ENCODE data around the gene NOTCH3. TPM values are rescaled to one million over a fixed set of nuclear protein-coding genes. Genes with fewer than 3 reads are reported as not detected.

Gene NOTCH3
- total and polyA plus RNA-seq, 2 donors: 11.3 to 14.8 TPM

- Histone ChIP-seq H3K27me3 (ENCODE audit: control insufficient read depth in 2 of 2, insufficient read depth in 1 of 2, low read length in 1 of 2) (no peaks in the 10 kb centered on the region), H3K36me3 (ENCODE audit: control insufficient read depth in 2 of 2, insufficient read depth in 2 of 2, low read length in 1 of 2) (no peaks in the 10 kb centered on the region), H3K4me3 (ENCODE audit: low read length in 2 of 2) (no peak overlapping the region), H3K9me3 (ENCODE audit: control insufficient read depth in 2 of 2, insufficient read depth in 1 of 2, low read length in 1 of 2) (peaks cover 1 to 4% of the 10 kb centered on the region in 2 donors), H3K27ac (ENCODE audit: low read depth in 1 of 2, low read length in 1 of 2) (no peak overlapping the region), H3K4me1 (ENCODE audit: control insufficient read depth in 2 of 2, insufficient read depth in 2 of 2, low read length in 2 of 2) (no peaks in the 10 kb centered on the region)
- 97% methylated on average over 25 of the region's 25 CpGs for WGBS
- no peak for DNase-seq (ENCODE audit: low read depth in 6 of 9, low spot score in 9 of 9)
These were observed 59.7 kb downstream of the NOTCH3 start for GRCh38 chr19:15141143-15141542.

GRCh38 chr19:15138427-15138826 is 62.4 kb downstream of the NOTCH3 start:
- H3K4me1 ChIP-seq (ENCODE audit: control insufficient read depth in 2 of 2, insufficient read depth in 2 of 2, low read length in 2 of 2): no peaks in the 10 kb centered on the region
- H3K4me3 ChIP-seq (ENCODE audit: low read length in 2 of 2): no peak overlapping the region
- no peaks in the 10 kb centered on the region for H3K36me3 ChIP-seq (ENCODE audit: control insufficient read depth in 2 of 2, insufficient read depth in 2 of 2, low read length in 1 of 2)
- WGBS: 91% methylated on average over 1 of the region's 1 CpG
- peaks cover 1 to 4% of the 10 kb centered on the region in 2 donors for H3K9me3 ChIP-seq (ENCODE audit: control insufficient read depth in 2 of 2, insufficient read depth in 1 of 2, low read length in 1 of 2)
- H3K27me3 ChIP-seq (ENCODE audit: control insufficient read depth in 2 of 2, insufficient read depth in 1 of 2, low read length in 1 of 2): no peaks in the 10 kb centered on the region
- DNase-seq (ENCODE audit: low read depth in 6 of 9, low spot score in 9 of 9): no peak
- no peak overlapping the region for H3K27ac ChIP-seq (ENCODE audit: low read depth in 1 of 2, low read length in 1 of 2)

GRCh38 chr19:15137777-15138176 is 63.0 kb downstream of the NOTCH3 start:
- H3K9me3 ChIP-seq (ENCODE audit: control insufficient read depth in 2 of 2, insufficient read depth in 1 of 2, low read length in 1 of 2): peaks cover 1 to 4% of the 10 kb centered on the region in 2 donors
- no peaks in the 10 kb centered on the region for H3K36me3 ChIP-seq (ENCODE audit: control insufficient read depth in 2 of 2, insufficient read depth in 2 of 2, low read length in 1 of 2)
- no peak for DNase-seq (ENCODE audit: low read depth in 6 of 9, low spot score in 9 of 9)
- no peak overlapping the region for H3K4me3 ChIP-seq (ENCODE audit: low read length in 2 of 2)
- H3K27me3 ChIP-seq (ENCODE audit: control insufficient read depth in 2 of 2, insufficient read depth in 1 of 2, low read length in 1 of 2): no peaks in the 10 kb centered on the region
- H3K27ac ChIP-seq (ENCODE audit: low read depth in 1 of 2, low read length in 1 of 2): no peak overlapping the region
- no peaks in the 10 kb centered on the region for H3K4me1 ChIP-seq (ENCODE audit: control insufficient read depth in 2 of 2, insufficient read depth in 2 of 2, low read length in 2 of 2)

- Histone ChIP-seq H3K9me3 (ENCODE audit: control insufficient read depth in 2 of 2, insufficient read depth in 1 of 2, low read length in 1 of 2) (peaks cover 1 to 4% of the 10 kb centered on the region in 2 donors), H3K27me3 (ENCODE audit: control insufficient read depth in 2 of 2, insufficient read depth in 1 of 2, low read length in 1 of 2) (no peaks in the 10 kb centered on the region), H3K4me1 (ENCODE audit: control insufficient read depth in 2 of 2, insufficient read depth in 2 of 2, low read length in 2 of 2) (no peaks in the 10 kb centered on the region), H3K36me3 (ENCODE audit: control insufficient read depth in 2 of 2, insufficient read depth in 2 of 2, low read length in 1 of 2) (no peaks in the 10 kb centered on the region), H3K27ac (ENCODE audit: low read depth in 1 of 2, low read length in 1 of 2) (no peak overlapping the region), H3K4me3 (ENCODE audit: low read length in 2 of 2) (no peak overlapping the region)
- WGBS: 93% methylated on average over 2 of the region's 2 CpGs
- no peak for DNase-seq (ENCODE audit: low read depth in 6 of 9, low spot score in 9 of 9)
These were observed 64.4 kb downstream of the NOTCH3 start for GRCh38 chr19:15136234-15136954.

GRCh38 chr19:15129856-15130585 is 70.8 kb downstream of the NOTCH3 start:
- Histone ChIP-seq H3K4me3 (ENCODE audit: low read length in 2 of 2) (no peak overlapping the region), H3K27me3 (ENCODE audit: control insufficient read depth in 2 of 2, insufficient read depth in 1 of 2, low read length in 1 of 2) (no peaks in the 10 kb centered on the region), H3K36me3 (ENCODE audit: control insufficient read depth in 2 of 2, insufficient read depth in 2 of 2, low read length in 1 of 2) (no peaks in the 10 kb centered on the region), H3K27ac (ENCODE audit: low read depth in 1 of 2, low read length in 1 of 2) (peak overlapping the region in 1 of 2 donors; percentile 12), H3K4me1 (ENCODE audit: control insufficient read depth in 2 of 2, insufficient read depth in 2 of 2, low read length in 2 of 2) (peaks cover 8 to 15% of the 10 kb centered on the region in 2 donors), H3K9me3 (ENCODE audit: control insufficient read depth in 2 of 2, insufficient read depth in 1 of 2, low read length in 1 of 2) (no peaks in the 10 kb centered on the region)
- WGBS: 66% methylated on average over 16 of the region's 16 CpGs
- peak in 7 of 9 donors; percentile 20 to 71 (median 41) for DNase-seq (ENCODE audit: low read depth in 6 of 9, low spot score in 9 of 9)

GRCh38 chr19:15128162-15128770 is 72.5 kb downstream of the NOTCH3 start:
- Histone ChIP-seq H3K4me3 (ENCODE audit: low read length in 2 of 2) (no peak overlapping the region), H3K36me3 (ENCODE audit: control insufficient read depth in 2 of 2, insufficient read depth in 2 of 2, low read length in 1 of 2) (no peaks in the 10 kb centered on the region), H3K27me3 (ENCODE audit: control insufficient read depth in 2 of 2, insufficient read depth in 1 of 2, low read length in 1 of 2) (no peaks in the 10 kb centered on the region), H3K9me3 (ENCODE audit: control insufficient read depth in 2 of 2, insufficient read depth in 1 of 2, low read length in 1 of 2) (no peaks in the 10 kb centered on the region), H3K27ac (ENCODE audit: low read depth in 1 of 2, low read length in 1 of 2) (no peak overlapping the region), H3K4me1 (ENCODE audit: control insufficient read depth in 2 of 2, insufficient read depth in 2 of 2, low read length in 2 of 2) (peaks cover 8 to 29% of the 10 kb centered on the region in 2 donors)
- DNase-seq (ENCODE audit: low read depth in 6 of 9, low spot score in 9 of 9): no peak
- WGBS: 93% methylated on average over 6 of the region's 6 CpGs

- peaks cover 9 to 10% of the 10 kb centered on the region in 2 donors for H3K36me3 ChIP-seq (ENCODE audit: control insufficient read depth in 2 of 2, insufficient read depth in 2 of 2, low read length in 1 of 2)
- peak overlapping the region; percentile 67 to 73 for H3K4me3 ChIP-seq (ENCODE audit: low read length in 2 of 2)
- H3K4me1 ChIP-seq (ENCODE audit: control insufficient read depth in 2 of 2, insufficient read depth in 2 of 2, low read length in 2 of 2): peaks cover 8 to 29% of the 10 kb centered on the region in 2 donors
- no peaks in the 10 kb centered on the region for H3K27me3 ChIP-seq (ENCODE audit: control insufficient read depth in 2 of 2, insufficient read depth in 1 of 2, low read length in 1 of 2)
- no peak for DNase-seq (ENCODE audit: low read depth in 6 of 9, low spot score in 9 of 9)
- H3K27ac ChIP-seq (ENCODE audit: low read depth in 1 of 2, low read length in 1 of 2): peak overlapping the region in 1 of 2 donors; percentile 34
- H3K9me3 ChIP-seq (ENCODE audit: control insufficient read depth in 2 of 2, insufficient read depth in 1 of 2, low read length in 1 of 2): no peaks in the 10 kb centered on the region
- 95% methylated on average over 2 of the region's 2 CpGs for whole genome bisulfite sequencing
These were observed 74.5 kb downstream of the NOTCH3 start for GRCh38 chr19:15126131-15126910.

- Histone ChIP-seq H3K4me3 (ENCODE audit: low read length in 2 of 2) (peak overlapping the region; percentile 67 to 73), H3K36me3 (ENCODE audit: control insufficient read depth in 2 of 2, insufficient read depth in 2 of 2, low read length in 1 of 2) (peaks cover 10% of the 10 kb centered on the region in 2 donors), H3K27me3 (ENCODE audit: control insufficient read depth in 2 of 2, insufficient read depth in 1 of 2, low read length in 1 of 2) (no peaks in the 10 kb centered on the region), H3K27ac (ENCODE audit: low read depth in 1 of 2, low read length in 1 of 2) (peak overlapping the region; percentile 67 to 75), H3K9me3 (ENCODE audit: control insufficient read depth in 2 of 2, insufficient read depth in 1 of 2, low read length in 1 of 2) (no peaks in the 10 kb centered on the region), H3K4me1 (ENCODE audit: control insufficient read depth in 2 of 2, insufficient read depth in 2 of 2, low read length in 2 of 2) (peaks cover 8 to 29% of the 10 kb centered on the region in 2 donors)
- under 1% methylated on average over 61 of the region's 61 CpGs for WGBS
- peak; percentile 91 to 99 (median 96) for DNase-seq (ENCODE audit: low read depth in 6 of 9, low spot score in 9 of 9)
These were observed 75.3 kb downstream of the NOTCH3 start for GRCh38 chr19:15125232-15126067.
